ACC112 (cell line): ENCODE data around the gene ZDHHC17.

Source experiments
- H2AFZ ChIP-seq: fragments of 200-600 bp; sonication (generic); one replicate; pipeline ENCODE4 v1.6.0; 2017; ENCODE audit warnings: antibody characterized with exemption, low read length; ENCODE audit not compliant: unreplicated experiment
- H3K27ac ChIP-seq: fragments of 200-600 bp; sonication (generic); 2 replicates; pipeline ENCODE4 v1.5.1; 2014; ENCODE audit warnings: low read depth, mild to moderate bottlenecking, antibody characterized with exemption, low read length, moderate library complexity
- H3K27me3 ChIP-seq: fragments of 200-600 bp; sonication (generic); 2 replicates; pipeline ENCODE4 v1.6.1; 2014; ENCODE audit warnings: mild to moderate bottlenecking, antibody characterized with exemption, low read length, moderate library complexity, mixed read lengths; ENCODE audit not compliant: insufficient read depth
- H3K36me3 ChIP-seq: fragments of 200-600 bp; sonication (generic); 2 replicates; pipeline ENCODE4 v1.6.1; 2016; ENCODE audit warnings: mild to moderate bottlenecking, antibody characterized with exemption, low read length, moderate library complexity, mixed read lengths; ENCODE audit not compliant: insufficient read depth
- H3K4me1 ChIP-seq: fragments of 200-600 bp; sonication (generic); one replicate; pipeline ENCODE4 v1.6.1; 2016; ENCODE audit warnings: low read length, mixed read lengths; ENCODE audit not compliant: insufficient read depth, unreplicated experiment, control insufficient read depth
- H3K4me3 ChIP-seq: fragments of 200-600 bp; sonication (generic); 2 replicates; pipeline ENCODE4 v1.5.1; 2014; ENCODE audit warnings: mild to moderate bottlenecking, low read depth, low read length
- H3K79me2 ChIP-seq: fragments of 200-600 bp; sonication (generic); one replicate; pipeline ENCODE4 v1.6.0; 2016; ENCODE audit warnings: low read length; ENCODE audit not compliant: control insufficient read depth, unreplicated experiment, insufficient read depth

The ZDHHC17 gene

GRCh38 chr12:76863005-76863670, 99.2 kb downstream of the ZDHHC17 start:
- Histone ChIP-seq H3K36me3 (no peaks in the 10 kb centered on the region), H3K79me2 (no peaks in the 10 kb centered on the region), H3K4me1 (peaks cover 11% of the 10 kb centered on the region), H3K4me3 (no peak overlapping the region), H3K27ac (no peak overlapping the region), H2AFZ (no peak overlapping the region), H3K27me3 (no peaks in the 10 kb centered on the region)

GRCh38 chr12:76863837-76864236, 99.9 kb downstream of the ZDHHC17 start:
- no peaks in the 10 kb centered on the region for H3K36me3 ChIP-seq
- H3K4me3 ChIP-seq: no peak overlapping the region
- no peaks in the 10 kb centered on the region for H3K79me2 ChIP-seq
- no peak overlapping the region for H2AFZ ChIP-seq
- peaks cover 11% of the 10 kb centered on the region for H3K4me1 ChIP-seq
- H3K27me3 ChIP-seq: no peaks in the 10 kb centered on the region
- H3K27ac ChIP-seq: no peak overlapping the region

- H3K4me3 ChIP-seq: no peak overlapping the region
- peaks cover 11% of the 10 kb centered on the region for H3K4me1 ChIP-seq
- H3K27me3 ChIP-seq: no peaks in the 10 kb centered on the region
- H2AFZ ChIP-seq: no peak overlapping the region
- no peaks in the 10 kb centered on the region for H3K79me2 ChIP-seq
- H3K36me3 ChIP-seq: no peaks in the 10 kb centered on the region
- no peak overlapping the region for H3K27ac ChIP-seq
Measured at GRCh38 chr12:76864791-76865400, 101.0 kb downstream of the ZDHHC17 start.

GRCh38 chr12:76866151-76866567, 102.2 kb downstream of the ZDHHC17 start:
- Histone ChIP-seq H3K4me1 (peaks cover 11% of the 10 kb centered on the region), H3K27ac (no peak overlapping the region), H2AFZ (no peak overlapping the region), H3K36me3 (no peaks in the 10 kb centered on the region), H3K27me3 (no peaks in the 10 kb centered on the region), H3K4me3 (no peak overlapping the region), H3K79me2 (no peaks in the 10 kb centered on the region)

GRCh38 chr12:76866726-76867125, 102.8 kb downstream of the ZDHHC17 start:
- H3K4me1 ChIP-seq: peaks cover 11% of the 10 kb centered on the region
- H2AFZ ChIP-seq: no peak overlapping the region
- no peaks in the 10 kb centered on the region for H3K79me2 ChIP-seq
- no peaks in the 10 kb centered on the region for H3K27me3 ChIP-seq
- H3K4me3 ChIP-seq: no peak overlapping the region
- no peaks in the 10 kb centered on the region for H3K36me3 ChIP-seq
- no peak overlapping the region for H3K27ac ChIP-seq

- Histone ChIP-seq H2AFZ (no peak overlapping the region), H3K79me2 (no peaks in the 10 kb centered on the region), H3K4me1 (no peaks in the 10 kb centered on the region), H3K4me3 (no peak overlapping the region), H3K27ac (no peak overlapping the region), H3K27me3 (no peaks in the 10 kb centered on the region), H3K36me3 (no peaks in the 10 kb centered on the region)
Measured at GRCh38 chr12:76871082-76871481, 107.2 kb downstream of the ZDHHC17 start.

- H3K79me2 ChIP-seq: peaks cover 4% of the 10 kb centered on the region
- no peak overlapping the region for H3K27ac ChIP-seq
- H3K4me3 ChIP-seq: no peak overlapping the region
- no peaks in the 10 kb centered on the region for H3K36me3 ChIP-seq
- no peaks in the 10 kb centered on the region for H3K27me3 ChIP-seq
- H3K4me1 ChIP-seq: no peaks in the 10 kb centered on the region
- H2AFZ ChIP-seq: no peak overlapping the region
Measured at GRCh38 chr12:76871742-76872141, 107.8 kb downstream of the ZDHHC17 start.

GRCh38 chr12:76872415-76872814, 108.5 kb downstream of the ZDHHC17 start:
- no peak overlapping the region for H3K4me3 ChIP-seq

GRCh38 chr12:76874027-76874426, 110.1 kb downstream of the ZDHHC17 start:
- H3K36me3 ChIP-seq: no peaks in the 10 kb centered on the region
- H3K79me2 ChIP-seq: peaks cover 6% of the 10 kb centered on the region
- no peak overlapping the region for H3K4me3 ChIP-seq
- no peak overlapping the region for H2AFZ ChIP-seq
- H3K27ac ChIP-seq: no peak overlapping the region
- no peaks in the 10 kb centered on the region for H3K27me3 ChIP-seq
- H3K4me1 ChIP-seq: peaks cover 5% of the 10 kb centered on the region

More at GRCh38 chr12:76872415-76872814, 108.5 kb downstream of the ZDHHC17 start:
- Histone ChIP-seq H3K27ac (no peak overlapping the region), H3K36me3 (no peaks in the 10 kb centered on the region), H3K27me3 (no peaks in the 10 kb centered on the region), H3K79me2 (peaks cover 6% of the 10 kb centered on the region), H3K4me1 (peaks cover 3% of the 10 kb centered on the region), H2AFZ (no peak overlapping the region)

GRCh38 chr12:76874491-76875190, 110.7 kb downstream of the ZDHHC17 start:
- peaks cover 5% of the 10 kb centered on the region for H3K4me1 ChIP-seq
- H3K36me3 ChIP-seq: no peaks in the 10 kb centered on the region
- H3K27ac ChIP-seq: no peak overlapping the region
- H2AFZ ChIP-seq: no peak overlapping the region
- H3K4me3 ChIP-seq: no peak overlapping the region
- H3K79me2 ChIP-seq: peaks cover 6% of the 10 kb centered on the region
- H3K27me3 ChIP-seq: no peaks in the 10 kb centered on the region
